ENCODE data around the gene TLN1.
A peak's percentile ranks its signal among the peaks of the same experiment; 100 is the strongest.

Gene TLN1

GRCh38 chr9:35659340-35659739, 72.7 kb downstream of the TLN1 start:
- H3K4me3 ChIP-seq (ENCODE audit: low read length in 2 of 2), result peak overlapping the region in 1 of 2 donors; percentile 88
- no CpG with 5 or more reads among the region's 3 CpGs for WGBS, 2 donors (ENCODE audit: extremely low coverage in 2 of 2, insufficient read length in 2 of 2, insufficient replicate concordance in 1 of 2)

GRCh38 chr9:35658968-35659220, 73.1 kb downstream of the TLN1 start:
- Histone ChIP-seq H4K8ac (ENCODE audit: low read depth, low read length) (no peak overlapping the region), H2BK15ac (ENCODE audit: low read length) (no peak overlapping the region), H3K36me3 (replicated peaks in 1 of 2; ENCODE audit: control insufficient read depth in 2 of 2, insufficient read depth in 2 of 2, low read length in 2 of 2) (peaks cover 27 to 42% of the 10 kb centered on the region in 2 donors), H3K18ac (ENCODE audit: low read length) (no peak overlapping the region), H3K9ac (ENCODE audit: low read depth, low read length, poor library complexity) (peak overlapping the region; percentile 93), H3K9me3 (replicated peaks in 1 of 2; ENCODE audit: control insufficient read depth in 2 of 2, insufficient read depth in 1 of 2, low read depth in 1 of 2, low read length in 2 of 2) (no peaks in the 10 kb centered on the region), H3K27ac (replicated peaks; ENCODE audit: low read length) (peak overlapping the region; percentile 92), H3K27me3 (ENCODE audit: control insufficient read depth in 3 of 3, insufficient read depth in 3 of 3, low read depth in 1 of 3, low read length in 3 of 3) (no peaks in the 10 kb centered on the region), H3K14ac (ENCODE audit: low read length) (no peak overlapping the region), H4K91ac (ENCODE audit: low read depth, low read length, poor library complexity) (no peak overlapping the region), H2AFZ (ENCODE audit: low read length) (peak overlapping the region; percentile 98), H2BK12ac (ENCODE audit: low read length) (no peak overlapping the region), H3K4me3 (ENCODE audit: low read length in 2 of 2) (peak overlapping the region; percentile 88 to 99), H3K23ac (ENCODE audit: low read depth, low read length, poor library complexity) (no peak overlapping the region), H2BK5ac (ENCODE audit: low read length) (no peak overlapping the region), H3K4ac (ENCODE audit: low read length) (no peak overlapping the region), H3K4me2 (ENCODE audit: insufficient read depth, low read length, poor library complexity, severe bottlenecking) (peak overlapping the region; percentile 60), H2BK120ac (ENCODE audit: low read depth, low read length) (no peak overlapping the region), H3K79me1 (ENCODE audit: low read depth, low read length) (no peaks in the 10 kb centered on the region), H2AK5ac (ENCODE audit: low read depth, low read length) (no peak overlapping the region), H3K4me1 (ENCODE audit: control insufficient read depth in 2 of 2, insufficient read depth in 1 of 2, low read depth in 1 of 2, low read length in 2 of 2) (peaks cover 4 to 10% of the 10 kb centered on the region in 2 donors)
- no peak for DNase-seq (ENCODE audit: low spot score)
- no CpG with 5 or more reads among the region's 2 CpGs for WGBS, 2 donors (ENCODE audit: extremely low coverage in 2 of 2, insufficient read length in 2 of 2, insufficient replicate concordance in 1 of 2)

More at GRCh38 chr9:35659340-35659739, 72.7 kb downstream of the TLN1 start:
- Histone ChIP-seq H4K91ac (ENCODE audit: low read depth, low read length, poor library complexity) (no peak overlapping the region), H3K14ac (ENCODE audit: low read length) (no peak overlapping the region), H3K18ac (ENCODE audit: low read length) (no peak overlapping the region), H2BK120ac (ENCODE audit: low read depth, low read length) (no peak overlapping the region), H3K4me2 (ENCODE audit: insufficient read depth, low read length, poor library complexity, severe bottlenecking) (no peak overlapping the region), H3K4ac (ENCODE audit: low read length) (no peak overlapping the region), H2AFZ (ENCODE audit: low read length) (no peak overlapping the region), H3K4me1 (ENCODE audit: control insufficient read depth in 2 of 2, insufficient read depth in 1 of 2, low read depth in 1 of 2, low read length in 2 of 2) (peaks cover 6 to 13% of the 10 kb centered on the region in 2 donors), H3K27me3 (ENCODE audit: control insufficient read depth in 3 of 3, insufficient read depth in 3 of 3, low read depth in 1 of 3, low read length in 3 of 3) (no peaks in the 10 kb centered on the region), H4K8ac (ENCODE audit: low read depth, low read length) (no peak overlapping the region), H2BK12ac (ENCODE audit: low read length) (no peak overlapping the region), H3K36me3 (replicated peaks in 1 of 2; ENCODE audit: control insufficient read depth in 2 of 2, insufficient read depth in 2 of 2, low read length in 2 of 2) (peaks cover 27 to 42% of the 10 kb centered on the region in 2 donors), H3K79me1 (ENCODE audit: low read depth, low read length) (peaks cover 4% of the 10 kb centered on the region), H2BK5ac (ENCODE audit: low read length) (no peak overlapping the region), H2BK15ac (ENCODE audit: low read length) (no peak overlapping the region), H3K23ac (ENCODE audit: low read depth, low read length, poor library complexity) (no peak overlapping the region), H3K9me3 (replicated peaks in 1 of 2; ENCODE audit: control insufficient read depth in 2 of 2, insufficient read depth in 1 of 2, low read depth in 1 of 2, low read length in 2 of 2) (no peaks in the 10 kb centered on the region), H3K9ac (ENCODE audit: low read depth, low read length, poor library complexity) (no peak overlapping the region), H3K27ac (replicated peaks; ENCODE audit: low read length) (no peak overlapping the region), H2AK5ac (ENCODE audit: low read depth, low read length) (no peak overlapping the region)
- no peak for DNase-seq (ENCODE audit: low spot score)

DNA sequence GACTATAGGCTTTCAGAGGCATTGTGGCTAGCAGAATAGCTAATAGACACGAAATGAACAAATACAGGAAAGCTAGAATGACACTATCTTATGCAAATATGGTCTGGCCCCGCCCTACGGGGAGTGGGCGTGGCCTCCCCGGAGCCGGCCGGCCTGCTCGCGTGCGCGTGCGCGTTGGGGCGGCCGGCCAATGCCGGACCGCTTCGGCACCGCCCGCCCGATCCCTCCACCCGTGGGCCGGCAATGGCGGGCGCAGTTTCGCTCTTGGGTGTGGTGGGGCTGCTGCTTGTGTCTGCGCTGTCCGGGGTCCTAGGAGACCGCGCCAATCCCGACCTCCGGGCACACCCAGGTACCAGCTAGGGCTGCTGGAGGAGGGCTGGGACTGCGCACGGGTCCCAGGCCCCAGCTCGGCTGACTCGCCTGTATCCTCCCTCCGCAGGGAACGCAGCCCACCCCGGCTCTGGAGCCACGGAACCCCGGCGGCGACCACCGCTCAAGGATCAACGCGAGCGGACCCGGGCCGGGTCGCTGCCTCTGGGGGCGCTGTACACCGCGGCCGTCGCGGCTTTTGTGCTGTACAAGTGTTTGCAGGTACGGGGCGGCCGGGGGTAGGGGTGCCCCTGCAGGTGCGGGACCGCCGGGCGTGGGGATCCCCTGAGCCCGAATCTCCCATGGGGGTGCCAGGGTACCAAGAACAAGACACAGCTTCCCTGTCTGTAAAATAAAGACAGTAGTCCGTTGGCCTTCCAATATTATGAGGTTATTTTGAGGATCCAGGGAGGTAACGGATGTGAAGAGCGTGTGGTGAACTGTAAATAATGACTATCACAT, 73.6 kb downstream of the TLN1 start, which contains the start of gene CCDC107:
CCDC107 (plus strand) TSS at position 156 of the 831 bp plus-strand sequence; CDS start at position 244, 88 bp downstream.
- Histone ChIP-seq H2BK15ac (ENCODE audit: low read length) (no peak within 1 kb of the TSS), H3K36me3 (replicated peaks in 1 of 2; ENCODE audit: control insufficient read depth in 2 of 2, insufficient read depth in 2 of 2, low read length in 2 of 2) (peaks cover 27 to 37% of the 10 kb centered on the region in 2 donors), H2AK5ac (ENCODE audit: low read depth, low read length) (peak within 1 kb of the TSS; percentile 54), H2BK12ac (ENCODE audit: low read length) (no peak within 1 kb of the TSS), H2AFZ (ENCODE audit: low read length) (peak within 1 kb of the TSS; percentile 98), H3K27ac (replicated peaks; ENCODE audit: low read length) (peak within 1 kb of the TSS; percentile 92), H2BK5ac (ENCODE audit: low read length) (peak within 1 kb of the TSS; percentile 62), H3K9me3 (replicated peaks in 1 of 2; ENCODE audit: control insufficient read depth in 2 of 2, insufficient read depth in 1 of 2, low read depth in 1 of 2, low read length in 2 of 2) (no peaks in the 10 kb centered on the region), H3K9ac (ENCODE audit: low read depth, low read length, poor library complexity) (peak within 1 kb of the TSS; percentile 93), H3K14ac (ENCODE audit: low read length) (peak within 1 kb of the TSS; percentile 97), H3K18ac (ENCODE audit: low read length) (peak within 1 kb of the TSS; percentile 98), H3K4me3 (ENCODE audit: low read length in 2 of 2) (peak within 1 kb of the TSS; percentile 88 to 99), H4K91ac (ENCODE audit: low read depth, low read length, poor library complexity) (peak within 1 kb of the TSS; percentile 89), H4K8ac (ENCODE audit: low read depth, low read length) (no peak within 1 kb of the TSS), H3K79me1 (ENCODE audit: low read depth, low read length) (no peaks in the 10 kb centered on the region), H3K27me3 (ENCODE audit: control insufficient read depth in 3 of 3, insufficient read depth in 3 of 3, low read depth in 1 of 3, low read length in 3 of 3) (no peaks in the 10 kb centered on the region), H3K4me2 (ENCODE audit: insufficient read depth, low read length, poor library complexity, severe bottlenecking) (peak within 1 kb of the TSS; percentile 60), H3K4ac (ENCODE audit: low read length) (no peak within 1 kb of the TSS), H3K4me1 (ENCODE audit: control insufficient read depth in 2 of 2, insufficient read depth in 1 of 2, low read depth in 1 of 2, low read length in 2 of 2) (peaks cover 4 to 7% of the 10 kb centered on the region in 2 donors), H2BK120ac (ENCODE audit: low read depth, low read length) (no peak within 1 kb of the TSS), H3K23ac (ENCODE audit: low read depth, low read length, poor library complexity) (peak within 1 kb of the TSS; percentile 96)
- no CpG with 5 or more reads among the region's 67 CpGs for WGBS, 2 donors (ENCODE audit: extremely low coverage in 2 of 2, insufficient read length in 2 of 2, insufficient replicate concordance in 1 of 2)
- DNase-seq (ENCODE audit: low spot score), result peak; percentile 91

DNA sequence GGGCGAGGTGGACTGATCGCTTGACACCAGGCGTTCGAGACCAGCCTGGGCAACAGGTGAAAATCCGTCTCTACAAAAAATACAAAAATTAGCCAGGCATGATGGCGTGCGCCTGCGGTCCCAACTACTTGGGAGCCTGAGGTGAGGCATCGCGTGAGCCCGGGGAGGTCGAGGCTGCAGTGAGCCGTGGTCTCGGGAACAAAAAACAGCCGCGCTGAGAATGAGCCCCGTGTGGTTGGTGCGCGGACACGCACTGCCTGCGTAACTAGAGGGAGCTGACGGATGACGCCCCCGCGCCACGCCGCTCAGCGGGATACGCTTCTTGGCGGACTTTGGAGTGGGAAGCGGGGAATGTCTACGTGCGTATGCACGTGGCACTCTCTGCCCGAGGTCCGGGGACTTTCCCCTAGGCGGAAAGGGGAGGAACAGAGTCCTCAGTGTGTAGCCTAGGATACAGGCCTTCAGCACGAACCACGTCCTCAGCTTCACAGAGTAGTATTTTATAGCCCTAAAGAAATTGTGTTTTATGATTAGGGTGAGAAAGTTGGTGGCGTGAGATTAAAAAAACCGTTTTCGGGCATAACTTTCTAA, 74.4 kb downstream of the TLN1 start, which contains the start of gene RMRP:
RMRP (minus strand) TSS at position 474 of the 591 bp plus-strand sequence.
- Histone ChIP-seq H3K36me3 (replicated peaks in 1 of 2; ENCODE audit: control insufficient read depth in 2 of 2, insufficient read depth in 2 of 2, low read length in 2 of 2) (peaks cover 22 to 30% of the 10 kb centered on the region in 2 donors), H3K27me3 (ENCODE audit: control insufficient read depth in 3 of 3, insufficient read depth in 3 of 3, low read depth in 1 of 3, low read length in 3 of 3) (no peaks in the 10 kb centered on the region), H2AK5ac (ENCODE audit: low read depth, low read length) (peak within 1 kb of the TSS; percentile 54), H3K18ac (ENCODE audit: low read length) (peak within 1 kb of the TSS; percentile 98), H3K4me3 (ENCODE audit: low read length in 2 of 2) (peak within 1 kb of the TSS; percentile 88 to 99), H3K23ac (ENCODE audit: low read depth, low read length, poor library complexity) (peak within 1 kb of the TSS; percentile 96), H3K9ac (ENCODE audit: low read depth, low read length, poor library complexity) (peak within 1 kb of the TSS; percentile 93), H3K79me1 (ENCODE audit: low read depth, low read length) (no peaks in the 10 kb centered on the region), H2BK5ac (ENCODE audit: low read length) (peak within 1 kb of the TSS; percentile 62), H2BK12ac (ENCODE audit: low read length) (no peak within 1 kb of the TSS), H3K4me1 (ENCODE audit: control insufficient read depth in 2 of 2, insufficient read depth in 1 of 2, low read depth in 1 of 2, low read length in 2 of 2) (peaks cover 4% of the 10 kb centered on the region in 2 donors), H3K9me3 (replicated peaks in 1 of 2; ENCODE audit: control insufficient read depth in 2 of 2, insufficient read depth in 1 of 2, low read depth in 1 of 2, low read length in 2 of 2) (no peaks in the 10 kb centered on the region), H3K14ac (ENCODE audit: low read length) (peak within 1 kb of the TSS; percentile 97), H3K4ac (ENCODE audit: low read length) (no peak within 1 kb of the TSS), H2BK120ac (ENCODE audit: low read depth, low read length) (no peak within 1 kb of the TSS), H4K8ac (ENCODE audit: low read depth, low read length) (no peak within 1 kb of the TSS), H3K4me2 (ENCODE audit: insufficient read depth, low read length, poor library complexity, severe bottlenecking) (peak within 1 kb of the TSS; percentile 60), H3K27ac (replicated peaks; ENCODE audit: low read length) (peak within 1 kb of the TSS; percentile 92), H2AFZ (ENCODE audit: low read length) (peak within 1 kb of the TSS; percentile 98), H4K91ac (ENCODE audit: low read depth, low read length, poor library complexity) (peak within 1 kb of the TSS; percentile 89), H2BK15ac (ENCODE audit: low read length) (no peak within 1 kb of the TSS)
- DNase-seq (ENCODE audit: low spot score), result peak; percentile 98
- WGBS, 2 donors (ENCODE audit: extremely low coverage in 2 of 2, insufficient read length in 2 of 2, insufficient replicate concordance in 1 of 2), result no CpG with 5 or more reads among the region's 42 CpGs

Measured in neuronal stem cell (in vitro differentiated cells).